Frontal cortex (tissue), 4 donors: Measurements from ENCODE around the gene GRID1. TPM values are rescaled to one million over a fixed set of nuclear protein-coding genes. Genes with fewer than 3 reads are reported as not detected.

Experiments
- DNase-seq, 2 donors: peaks; one replicate each; pipeline ENCODE4 v3.0.0; 2012; ENCODE audit warnings: low spot score in 2 of 2
- FAIRE-seq: peaks from 2 replicates; lab custom pipeline; 2012; peaks lifted over from hg19 to GRCh38; lab: Jason Lieb, UNC
- total RNA-seq: library from RNA; depleted of rRNA; stranded (reverse); fragments of >200 nt; gene quantifications from one replicate; pipeline ENCODE4 v1.2.3, GENCODE V29; 2014
- donor health status: control.
- donor health status: control.
- donor health status: control.

The GRID1 gene
- total RNA-seq, 1 donor from 2014 or later: 12.6 TPM

DNA sequence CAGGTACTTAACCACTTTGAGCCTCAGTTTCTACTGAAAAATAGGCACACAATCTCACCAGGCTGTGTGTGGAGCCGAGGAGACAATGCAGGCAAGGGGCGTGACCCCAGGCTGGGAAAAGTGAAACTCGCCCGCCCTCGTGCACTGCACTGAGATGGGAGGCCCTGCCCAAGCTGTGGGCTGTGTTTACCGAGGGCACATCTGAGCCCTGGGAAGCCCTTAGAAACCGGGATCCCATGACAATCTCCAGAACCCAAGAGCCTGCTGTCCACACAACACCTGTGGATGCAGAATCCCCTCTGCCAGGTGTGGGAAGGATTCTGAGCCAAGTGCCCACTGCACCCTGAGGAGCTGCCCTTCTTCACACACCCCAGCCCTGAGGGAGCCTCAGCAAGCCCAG is 198.3 kb downstream of the GRID1 start:
- DNase-seq (no peak), FAIRE-seq (no peak)

DNA sequence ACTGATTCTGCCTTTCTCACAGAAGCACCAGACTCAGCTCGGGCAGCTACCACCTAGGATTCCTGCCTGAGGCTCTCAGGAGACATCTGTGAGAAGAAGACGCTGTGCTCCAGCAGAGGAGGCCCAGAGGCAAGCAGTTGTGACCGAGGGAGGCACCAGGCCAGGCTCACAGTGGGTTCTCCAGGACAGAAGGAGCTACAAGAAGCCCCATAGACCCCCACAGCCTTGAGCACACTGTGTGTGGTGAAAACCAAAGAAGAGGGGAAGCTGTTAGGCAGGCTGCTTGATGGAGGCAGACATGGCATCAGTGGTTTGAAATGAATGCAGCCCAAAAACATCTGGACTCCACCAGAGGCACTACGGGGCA is 198.8 kb downstream of the GRID1 start:
- no peak for FAIRE-seq

DNA sequence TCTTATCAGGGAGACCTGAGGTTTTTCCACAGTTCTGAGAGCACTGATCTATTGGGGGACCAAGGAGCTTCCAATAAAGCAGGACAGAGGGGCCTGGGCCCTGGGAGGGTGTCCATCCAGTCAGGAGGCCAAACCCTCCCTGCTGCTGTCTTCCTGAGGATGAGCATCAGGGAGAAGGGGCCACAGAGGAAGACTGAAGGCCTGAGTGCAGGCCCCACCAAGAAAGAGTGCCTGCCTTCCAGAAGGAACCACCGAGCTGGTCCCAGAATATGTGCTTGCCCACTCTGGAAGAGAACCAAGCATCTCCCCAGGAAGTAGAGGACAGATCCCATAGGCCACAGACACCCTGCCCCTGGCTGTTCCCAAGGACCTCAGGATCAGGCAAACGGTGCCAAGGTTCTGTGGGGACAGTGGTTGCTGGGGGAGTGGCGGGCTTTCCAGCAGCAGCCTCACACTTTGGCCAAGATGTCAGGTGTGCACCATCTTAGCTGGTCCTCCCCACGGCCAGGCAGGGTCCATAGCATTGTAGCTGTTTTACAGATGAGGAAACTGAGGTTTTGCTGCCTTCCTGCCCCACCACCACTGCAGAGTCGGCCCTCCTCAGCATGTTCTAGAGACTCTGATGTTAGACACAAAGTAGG is 199.4 kb downstream of the GRID1 start:
- FAIRE-seq (no peak), DNase-seq (no peak)

More for the DNA sequence above, 198.8 kb downstream of the GRID1 start:
- no peak for DNase-seq

DNA sequence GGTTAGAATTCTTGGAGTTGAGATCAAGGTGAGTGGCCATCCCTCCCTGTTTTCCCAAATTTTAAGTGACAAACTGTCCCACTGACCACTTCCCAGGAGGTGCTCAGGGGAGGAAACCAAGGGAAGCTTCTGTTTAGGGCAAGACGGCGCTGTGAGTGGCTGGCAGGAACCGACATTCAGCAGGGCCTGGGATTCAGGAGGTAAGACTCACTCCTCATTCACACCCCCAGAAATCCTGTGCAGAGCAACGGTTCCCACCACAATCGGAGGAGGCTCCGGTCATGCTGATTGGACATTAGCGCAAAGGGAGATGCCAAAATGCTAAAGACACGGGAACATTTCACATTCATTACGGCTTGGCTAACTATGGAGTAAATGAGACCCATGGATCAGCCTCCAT is 200.9 kb downstream of the GRID1 start:
- no peak for FAIRE-seq
- no peak for DNase-seq

DNA sequence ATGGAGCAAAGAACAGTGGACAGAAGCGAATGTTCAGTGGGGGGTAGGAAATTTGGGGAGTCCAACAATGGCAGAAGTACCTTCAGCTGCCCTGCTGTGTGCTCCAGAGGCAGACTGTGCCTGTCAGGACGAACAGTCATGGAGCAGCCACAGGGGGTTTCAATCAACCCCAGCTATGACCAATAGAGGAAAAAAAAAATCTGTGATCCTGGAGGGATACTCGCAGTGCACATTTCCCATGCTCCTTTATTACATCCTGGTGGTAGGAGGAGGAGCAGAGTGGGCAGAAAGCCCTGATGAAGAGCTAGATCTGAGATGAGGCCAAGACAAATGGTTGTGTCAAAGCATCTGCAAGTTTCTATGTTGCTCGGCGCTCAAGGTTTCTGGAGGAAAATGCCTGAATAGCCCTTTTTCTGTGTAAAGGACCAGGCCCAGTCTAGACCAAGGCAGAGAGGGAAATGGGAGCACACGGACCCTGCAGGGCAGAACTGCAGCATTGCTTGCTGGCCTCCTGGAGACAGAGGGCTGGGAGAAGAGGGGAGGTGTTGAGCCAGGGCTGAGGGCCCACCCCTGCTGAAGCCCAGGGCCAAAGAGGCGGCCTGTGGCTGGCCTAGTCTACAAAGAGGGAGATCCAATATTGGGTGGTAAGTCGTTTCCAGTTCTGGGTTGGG is 201.5 kb downstream of the GRID1 start:
- DNase-seq (no peak), FAIRE-seq (no peak)

- no peak for DNase-seq
These were observed 202.3 kb downstream of the GRID1 start for GRCh38 chr10:86164174-86164774.

GRCh38 chr10:86163522-86164173 is 202.9 kb downstream of the GRID1 start:
- no peak for FAIRE-seq

More at GRCh38 chr10:86164174-86164774, 202.3 kb downstream of the GRID1 start:
- no peak for FAIRE-seq

GRCh38 chr10:86162696-86163400 is 203.7 kb downstream of the GRID1 start:
- DNase-seq (no peak), FAIRE-seq (no peak)

More at GRCh38 chr10:86163522-86164173, 202.9 kb downstream of the GRID1 start:
- no peak for DNase-seq

DNA sequence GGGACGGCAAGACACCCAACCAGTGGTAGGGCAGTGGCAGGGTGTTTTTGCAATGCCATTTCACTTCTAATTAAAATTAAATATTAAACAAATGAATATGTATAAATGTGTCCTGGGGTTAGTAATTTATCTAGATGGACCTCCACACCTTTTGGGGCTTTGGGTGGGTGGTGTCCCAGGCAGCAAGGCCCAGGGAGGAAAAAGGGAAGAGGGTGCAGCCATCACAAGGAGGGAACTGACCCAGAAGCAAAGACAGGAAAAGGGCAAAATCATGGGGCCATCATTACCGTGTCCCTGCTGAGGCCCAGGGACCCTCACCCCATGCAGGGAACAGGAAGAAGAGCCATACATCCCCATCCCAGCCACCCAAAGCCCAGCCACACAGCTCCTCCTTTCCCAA is 204.6 kb downstream of the GRID1 start:
- DNase-seq: no peak
- no peak for FAIRE-seq

- no peak for DNase-seq
- no peak for FAIRE-seq
These were observed 205.6 kb downstream of the GRID1 start for GRCh38 chr10:86160890-86161585.

DNA sequence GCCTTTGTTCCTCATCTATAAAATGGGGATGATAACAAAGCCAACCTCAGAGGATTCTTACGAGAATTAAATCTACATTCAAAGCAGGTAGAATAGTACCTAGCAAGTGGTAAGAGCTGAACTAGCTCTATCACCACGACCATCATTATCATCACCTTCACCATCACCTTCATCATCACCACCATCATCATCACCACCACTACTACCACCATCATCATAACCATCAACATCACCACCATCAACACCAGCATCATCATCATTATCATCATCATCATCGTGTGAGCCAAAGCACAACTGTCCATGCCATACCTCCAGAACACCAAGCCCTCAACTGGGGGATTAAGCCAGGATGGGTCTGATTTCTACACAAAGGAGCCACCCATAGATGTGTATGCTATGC is 206.8 kb downstream of the GRID1 start:
- FAIRE-seq: no peak
- no peak for DNase-seq

GRCh38 chr10:86155054-86155921 is 211.3 kb downstream of the GRID1 start:
- FAIRE-seq (no peak), DNase-seq (no peak)

GRCh38 chr10:86153751-86154150 is 212.8 kb downstream of the GRID1 start:
- DNase-seq: no peak
- FAIRE-seq: no peak

DNA sequence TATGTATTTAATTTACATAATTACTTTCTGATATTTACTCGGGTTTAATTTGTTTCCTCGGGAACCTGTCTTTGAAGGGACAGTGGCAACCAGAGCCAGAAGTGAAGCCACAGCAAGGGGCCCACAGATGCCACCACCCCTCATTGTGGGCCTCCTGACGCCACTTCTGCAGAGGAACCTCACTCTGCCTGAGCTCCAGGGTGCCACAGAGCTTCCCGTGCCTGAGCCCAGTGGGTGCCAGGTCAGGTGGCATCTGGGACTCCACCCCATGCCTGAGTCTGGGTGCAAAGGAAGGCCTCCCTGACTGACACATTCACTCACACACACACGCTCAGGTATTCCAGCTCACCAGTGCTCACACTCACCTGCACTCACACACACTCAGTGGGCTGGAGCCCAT is 213.7 kb downstream of the GRID1 start:
- no peak for DNase-seq

DNA sequence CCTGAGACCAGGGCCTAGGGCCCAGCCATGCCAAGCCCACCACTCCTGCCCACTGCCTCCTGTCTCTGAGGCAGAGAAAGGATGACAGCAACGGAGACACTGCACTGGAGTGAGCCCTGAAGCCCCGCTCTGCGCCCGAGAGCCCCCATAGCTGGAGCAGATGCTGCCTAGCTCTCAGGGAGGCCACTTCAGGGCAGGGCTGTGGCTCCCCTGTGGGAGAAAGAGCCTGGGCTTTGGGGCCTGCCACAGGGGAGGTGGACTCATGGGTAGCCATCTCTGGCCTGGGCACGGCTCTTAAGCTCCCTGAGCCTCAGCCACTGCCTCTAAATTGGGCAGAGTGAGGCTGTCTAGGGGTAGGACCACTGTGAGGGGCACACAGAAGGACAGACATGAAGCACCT is 214.2 kb downstream of the GRID1 start:
- FAIRE-seq (no peak), DNase-seq (no peak)

More for the DNA sequence above, 213.7 kb downstream of the GRID1 start:
- no peak for FAIRE-seq

- FAIRE-seq (no peak), DNase-seq (no peak)
These were observed 215.0 kb downstream of the GRID1 start for GRCh38 chr10:86151613-86152012.

GRCh38 chr10:86149257-86149656 is 217.3 kb downstream of the GRID1 start:
- FAIRE-seq: no peak
- no peak for DNase-seq

DNA sequence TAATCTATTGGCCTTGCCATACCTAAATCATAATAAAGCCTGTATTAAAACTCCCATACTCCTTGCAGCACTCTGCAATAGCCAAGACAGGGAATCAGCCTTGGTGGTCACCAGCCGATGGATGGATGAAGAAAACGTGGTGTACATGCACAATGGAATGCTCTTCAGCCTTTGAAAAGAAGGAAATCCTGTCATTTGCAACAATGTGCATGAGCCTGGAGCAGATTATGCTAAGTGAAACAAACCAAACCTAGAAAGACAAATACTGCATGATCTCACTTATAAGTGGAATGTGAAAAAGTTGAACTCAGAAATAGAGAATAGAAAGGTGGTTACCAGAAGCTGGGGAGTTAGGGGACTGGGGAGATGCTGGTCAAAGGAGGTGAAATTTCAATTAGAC is 218.5 kb downstream of the GRID1 start:
- FAIRE-seq (no peak), DNase-seq (no peak)

DNA sequence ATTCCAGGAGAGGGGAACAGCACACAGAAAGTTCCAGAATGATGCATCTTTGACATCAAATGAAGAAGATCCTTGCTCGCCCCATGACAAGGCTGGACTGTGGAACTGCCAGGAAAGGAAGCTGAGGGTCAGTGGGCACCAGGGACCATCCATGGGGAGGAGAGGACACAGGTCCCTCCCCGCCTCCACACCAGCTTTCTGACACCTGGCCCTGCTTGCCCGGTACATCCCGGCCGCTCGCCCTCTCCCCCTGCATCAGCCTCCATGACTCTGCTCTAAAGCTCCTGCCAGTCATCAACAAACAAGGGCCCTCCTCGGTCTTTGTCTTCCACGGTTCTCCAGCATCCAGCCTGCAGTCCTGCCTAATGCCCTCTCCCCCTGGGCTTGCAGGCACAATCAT is 222.3 kb downstream of the GRID1 start:
- no peak for DNase-seq
- FAIRE-seq: no peak
